Measurements from ENCODE around the gene TMEM184B.

- TF ChIP-seq MAFK (IDR thresholded peaks at IDR 0.05; ENCODE audit: low read depth, low read length) (no peak), HDAC2 (IDR thresholded peaks at IDR 0.05; ENCODE audit: borderline replicate concordance in 1 of 2, low read depth in 2 of 2, low read length in 2 of 2) (no peak), CTCF (IDR thresholded peaks at IDR 0.05; ENCODE audit: control extremely low read depth in 1 of 3, insufficient read depth in 1 of 3, low read depth in 1 of 3, low read length in 3 of 3) (no peak), EP300 (IDR thresholded peaks at IDR 0.05; ENCODE audit: borderline replicate concordance in 1 of 2, low read depth in 2 of 2, low read length in 2 of 2) (no peak), POLR2A (IDR thresholded peaks at IDR 0.05; ENCODE audit: control extremely low read depth in 1 of 2, low read depth in 2 of 2, low read length in 2 of 2) (no peak), POLR2AphosphoS5 (IDR thresholded peaks at IDR 0.05; ENCODE audit: low read depth, low read length) (no peak), EZH2 (IDR thresholded peaks at IDR 0.05; ENCODE audit: low read depth, low read length, severe bottlenecking) (no peak), SP4 (IDR thresholded peaks at IDR 0.05; ENCODE audit: low read length) (no peak), KDM1A (IDR thresholded peaks at IDR 0.05; ENCODE audit: borderline replicate concordance, low read length) (no peak), PHF8 (conservative IDR thresholded peaks at IDR 0.05; ENCODE audit: low read depth, low read length) (no peak), CEBPB (IDR thresholded peaks at IDR 0.05; ENCODE audit: low read depth, low read length) (no peak), ZNF274 (IDR thresholded peaks at IDR 0.05; ENCODE audit: borderline replicate concordance, extremely low read depth, low read length) (no peak)
Observed at GRCh38 chr22:38269466-38269865, 3.3 kb downstream of the TMEM184B start.
